IMR-90 (cell line): ENCODE data around the gene DIP2A. TPM values are rescaled to one million over a fixed set of nuclear protein-coding genes. Genes with fewer than 3 reads are reported as not detected.

Experiments
- ATAC-seq: fragments of 200-7000 bp; cut with Tn5 transposase; 2 replicates; pipeline ENCODE4 v1.9.1; 2020; ENCODE audit warnings: low read depth, mild to moderate bottlenecking, moderate library complexity
- BruUV-seq: library from RNA; stranded (reverse); fragments of 400-500 nt; replicated peaks from 2 replicates; lab custom pipeline; 2021; lab: Mats Ljungman, UMichigan
- CTCF ChIA-PET: fragments of 300-600 bp; formaldehyde crosslinking; extraction: SDS; loops from one replicate; lab custom pipeline; 2021; ENCODE audit warnings: antibody characterized with exemption; lab: Yijun Ruan, JAX
- POLR2A ChIA-PET: fragments of 300-600 bp; sonication (Branson Sonifier 250); formaldehyde crosslinking; loops from one replicate; lab custom pipeline; 2022; ENCODE audit warnings: antibody characterized with exemption; ENCODE audit not compliant: unreplicated experiment; lab: Charles Lee
- DNase-seq: peaks from one replicate; pipeline ENCODE4 v3.0.0; 2013
- H2AFZ ChIP-seq: replicated peaks from 2 replicates; pipeline ENCODE3; 2013; ENCODE audit warnings: low read length, mild to moderate bottlenecking; ENCODE audit not compliant: poor library complexity
- H2AK5ac ChIP-seq: 2 replicates; pipeline ENCODE4 v1.6.1; 2013; ENCODE audit warnings: low read depth, low read length, inconsistent platforms
- H2AK9ac ChIP-seq: replicated peaks from 2 replicates; pipeline ENCODE3; 2013; ENCODE audit warnings: mild to moderate bottlenecking, low read depth, low read length, moderate library complexity; ENCODE audit not compliant: poor library complexity
- H2BK120ac ChIP-seq: 2 replicates; pipeline ENCODE4 v1.6.1; 2013; ENCODE audit warnings: low read depth, low read length, inconsistent platforms
- H2BK15ac ChIP-seq: 3 replicates; pipeline ENCODE4 v1.6.1; 2013; ENCODE audit warnings: low read depth, low read length, inconsistent platforms
- H2BK20ac ChIP-seq: 2 replicates; pipeline ENCODE4 v1.6.1; 2013; ENCODE audit warnings: low read depth, mild to moderate bottlenecking, inconsistent platforms, low read length, moderate library complexity
- H2BK5ac ChIP-seq: 2 replicates; pipeline ENCODE4 v1.6.1; 2013; ENCODE audit warnings: mild to moderate bottlenecking, low read depth, low read length, inconsistent platforms; ENCODE audit not compliant: poor library complexity, severe bottlenecking
- H3K14ac ChIP-seq: replicated peaks from 2 replicates; pipeline ENCODE4 v1.6.1; 2013; ENCODE audit warnings: low read depth, low read length, inconsistent platforms
- H3K18ac ChIP-seq: 2 replicates; pipeline ENCODE4 v1.6.1; 2013; ENCODE audit warnings: low read depth, low read length, control low read depth
- H3K23ac ChIP-seq: 2 replicates; pipeline ENCODE4 v1.6.1; 2013; ENCODE audit warnings: low read depth, low read length, inconsistent platforms
- H3K27ac ChIP-seq: 2 replicates; pipeline ENCODE4 v1.5.1; 2013; ENCODE audit warnings: mild to moderate bottlenecking, control low read depth, low read length; ENCODE audit not compliant: insufficient read depth
- H3K27me3 ChIP-seq: 2 replicates; pipeline ENCODE4 v1.6.1; 2013; ENCODE audit warnings: low read length; ENCODE audit not compliant: control insufficient read depth, insufficient read depth
- H3K36me3 ChIP-seq: 2 replicates; pipeline ENCODE4 v1.6.1; 2013; ENCODE audit warnings: low read length, mixed read lengths; ENCODE audit not compliant: control insufficient read depth, insufficient read depth
- H3K4ac ChIP-seq: 2 replicates; pipeline ENCODE4 v1.6.1; 2013; ENCODE audit warnings: low read depth, low read length, inconsistent platforms
- H3K4me1 ChIP-seq: 2 replicates; pipeline ENCODE4 v1.6.1; 2013; ENCODE audit warnings: low read length, mixed read lengths; ENCODE audit not compliant: control insufficient read depth, insufficient read depth
- H3K4me2 ChIP-seq: 2 replicates; pipeline ENCODE4 v1.6.1; 2013; ENCODE audit warnings: low read depth, mild to moderate bottlenecking, control low read depth, low read length, moderate library complexity
- H3K4me3 ChIP-seq: 2 replicates; pipeline ENCODE4 v1.5.1; 2013; ENCODE audit warnings: low read depth, mild to moderate bottlenecking, control low read depth, low read length, moderate library complexity; ENCODE audit not compliant: insufficient read depth
- H3K56ac ChIP-seq: 2 replicates; pipeline ENCODE4 v1.6.1; 2013; ENCODE audit warnings: low read length, inconsistent platforms; ENCODE audit not compliant: insufficient read depth; ENCODE audit errors: extremely low read depth
- H3K79me1 ChIP-seq, 2 experiments: 2 replicates each; pipeline ENCODE4 v1.6.1; 2013; ENCODE audit warnings: low read length in 2 of 2, inconsistent platforms in 1 of 2, low read depth in 1 of 2
- H3K9ac ChIP-seq: 2 replicates; pipeline ENCODE4 v1.6.1; 2013; ENCODE audit warnings: low read depth, low read length, control low read depth
- H3K9me1 ChIP-seq: 2 replicates; pipeline ENCODE4 v1.6.1; 2013; ENCODE audit warnings: low read length, inconsistent platforms; ENCODE audit not compliant: insufficient read depth
- H3K9me3 ChIP-seq: 2 replicates; pipeline ENCODE4 v1.6.1; 2013; ENCODE audit warnings: low read length; ENCODE audit not compliant: control insufficient read depth, insufficient read depth
- H4K20me1 ChIP-seq: 2 replicates; pipeline ENCODE4 v1.6.1; 2013; ENCODE audit warnings: low read length, inconsistent platforms; ENCODE audit not compliant: insufficient read depth
- H4K5ac ChIP-seq: 2 replicates; pipeline ENCODE4 v1.6.1; 2013; ENCODE audit warnings: mild to moderate bottlenecking, low read depth, low read length, control low read depth
- H4K8ac ChIP-seq, 2 experiments: 2 replicates each; pipeline ENCODE4 v1.6.1; 2013; ENCODE audit warnings: low read depth in 2 of 2, low read length in 2 of 2, control low read depth in 1 of 2, inconsistent platforms in 1 of 2
- H4K91ac ChIP-seq: 2 replicates; pipeline ENCODE4 v1.6.1; 2013; ENCODE audit warnings: low read depth, low read length, inconsistent platforms; ENCODE audit not compliant: insufficient read depth
- BHLHE40 ChIP-seq: fragments of 150-350 bp; IDR thresholded peaks from 2 replicates; pipeline ENCODE4 v1.6.1; 2016; ENCODE audit warnings: mild to moderate bottlenecking, low read depth, low read length
- CHD1 ChIP-seq: IDR thresholded peaks from 2 replicates; pipeline ENCODE4 v1.6.1; 2012; ENCODE audit warnings: low read depth, low read length, improper control_type of control experiment
- FOS ChIP-seq: fragments of 150-350 bp; IDR thresholded peaks from 2 replicates; pipeline ENCODE4 v1.6.1; 2016; ENCODE audit warnings: low read depth, low read length
- MAFK ChIP-seq: IDR thresholded peaks from 2 replicates; pipeline ENCODE4 v1.6.1; 2012; ENCODE audit warnings: low read depth, low read length, improper control_type of control experiment
- MXI1 ChIP-seq: IDR thresholded peaks from 2 replicates; pipeline ENCODE4 v1.6.1; 2012; ENCODE audit warnings: low read depth, mild to moderate bottlenecking, low read length, moderate library complexity, borderline replicate concordance
- POLR2A ChIP-seq: IDR thresholded peaks from 2 replicates; pipeline ENCODE4 v1.6.1; 2012; ENCODE audit warnings: mild to moderate bottlenecking, low read depth, low read length
- RAD21 ChIP-seq: IDR thresholded peaks from 2 replicates; pipeline ENCODE4 v1.6.1; 2012; ENCODE audit warnings: low read length, improper control_type of control experiment
- RFX5 ChIP-seq: IDR thresholded peaks from 2 replicates; pipeline ENCODE4 v1.8.0; 2012; ENCODE audit warnings: low read depth, mild to moderate bottlenecking, low read length, moderate library complexity
- SMC3 ChIP-seq: fragments of 150-350 bp; IDR thresholded peaks from 2 replicates; pipeline ENCODE4 v1.6.1; 2016; ENCODE audit warnings: low read depth, mild to moderate bottlenecking, antibody characterized with exemption, low read length, moderate library complexity
- WGBS, 2 experiments: methylation state at CpG; one replicate each; pipeline versions ENCODE4 v1.1.5 to v1.1.7; 2013; ENCODE audit warnings: missing lambda C conversion rate in 2 of 2; ENCODE audit not compliant: insufficient read length in 1 of 2; ENCODE audit errors: extremely low coverage in 2 of 2; 5-methylcytosine and 5-hydroxymethylcytosine counted together
- dilution Hi-C: fragments of 300-500 bp; cut with HindIII; formaldehyde crosslinking; loops from one replicate; pipeline ENCODE4 v1.14.3; 2018; ENCODE audit warnings: low sequenced_read_pairs; ENCODE audit not compliant: unreplicated experiment
- in situ Hi-C: fragments of 300-500 bp; cut with MboI; formaldehyde crosslinking; loops from 3 replicates; pipeline ENCODE4 v1.14.3; 2019; ENCODE audit warnings: low sequenced_read_pairs, inconsistent platforms, mixed read lengths
- intact Hi-C: fragments of 100-400 bp; cut with micrococcal nuclease; formaldehyde crosslinking; loops from 2 replicates; pipeline ENCODE4 v1.10.0; 2022
- polyA plus RNA-seq, 3 experiments: library from polyadenylated mRNA; depleted of rRNA; stranded (reverse); fragments of >200 nt; gene quantifications; 2 replicates each; pipeline ENCODE4 v1.2.3, GENCODE V29; 2012; ENCODE audit warnings: low replicate concordance in 1 of 3
- total RNA-seq: library from RNA; depleted of rRNA; stranded (reverse); fragments of >200 nt; gene quantifications from 2 replicates; pipeline ENCODE4 v1.2.3, GENCODE V29; 2012
- TF ChIP-seq, protein P1 (sequence below): fragments of 150-350 bp; IDR thresholded peaks from 2 replicates; pipeline ENCODE4 v1.6.1; 2016; ENCODE audit warnings: low read depth, mild to moderate bottlenecking, low read length, moderate library complexity, borderline replicate concordance
- TF ChIP-seq, protein P2 (sequence below): fragments of 150-350 bp; IDR thresholded peaks from 2 replicates; pipeline ENCODE4 v1.6.1; 2017; ENCODE audit warnings: mild to moderate bottlenecking, antibody characterized with exemption, low read length, low read depth
- TF ChIP-seq, protein P3 (sequence below): conservative IDR thresholded peaks from 2 replicates; pipeline ENCODE4 v1.5.1; 2012; ENCODE audit warnings: mild to moderate bottlenecking, low read depth, low read length, improper control_type of control experiment

DIP2A gene
- total and polyA plus RNA-seq, 2 of the 4 experiments (the other 2 are of a cell fraction) = 17.9 to 24.3 TPM

DNA sequence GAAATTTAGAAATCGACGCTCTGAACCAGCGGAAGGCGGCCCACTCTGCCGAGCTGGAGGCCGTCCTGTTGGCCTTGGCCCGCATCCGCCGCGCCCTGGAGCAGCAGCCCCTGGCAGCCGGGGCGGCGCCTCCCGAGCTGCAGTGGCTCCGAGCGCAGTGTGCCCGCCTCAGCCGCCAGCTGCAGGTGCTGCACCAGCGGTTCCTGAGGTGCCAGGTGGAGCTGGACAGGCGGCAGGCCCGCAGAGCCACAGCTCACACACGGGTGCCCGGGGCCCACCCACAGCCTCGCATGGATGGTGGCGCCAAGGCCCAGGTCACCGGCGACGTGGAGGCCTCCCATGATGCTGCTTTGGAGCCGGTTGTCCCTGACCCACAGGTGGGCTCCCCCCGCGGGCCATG is 47.0 kb upstream of the DIP2A start:
- DNase-seq = no peak
- Histone ChIP-seq H3K4me2 (no peak overlapping the region), H3K23ac (no peak overlapping the region), H2BK120ac (no peak overlapping the region), H3K27ac (no peak overlapping the region), H3K4me1 (no peaks in the 10 kb centered on the region), H3K9me1 (no peaks in the 10 kb centered on the region), H3K9me3 (no peaks in the 10 kb centered on the region), H2AK9ac (no peak overlapping the region), H2BK15ac (no peak overlapping the region), H3K9ac (no peak overlapping the region), H4K8ac (no peak overlapping the region), H3K36me3 (peaks cover 30% of the 10 kb centered on the region), H3K4ac (no peak overlapping the region), H2BK20ac (no peak overlapping the region), H3K4me3 (no peak overlapping the region), H3K18ac (no peak overlapping the region), H4K20me1 (no peaks in the 10 kb centered on the region), H2AK5ac (no peak overlapping the region), H3K56ac (no peak overlapping the region), H3K27me3 (no peaks in the 10 kb centered on the region), H3K79me1 (peaks cover 0 to 3% of the 10 kb centered on the region in 2 experiments; a peak in 2 of 4 replicates), H2BK5ac (no peak overlapping the region), H3K14ac (no peak overlapping the region), H4K5ac (no peak overlapping the region), H4K91ac (no peak overlapping the region), H2AFZ (no peak overlapping the region)
- CTCF ChIA-PET = interaction anchor here (1.0 kb wide), 1 partner anchor 23 kb away, joined by 3 read pairs; no protein-coding TSS in a partner anchor
- dilution Hi-C loops = no loop called here
- POLR2A ChIA-PET = no interaction called here
- ATAC-seq = no peak
- no TSS peak for BruUV-seq
- TF ChIP-seq, protein P1, sequence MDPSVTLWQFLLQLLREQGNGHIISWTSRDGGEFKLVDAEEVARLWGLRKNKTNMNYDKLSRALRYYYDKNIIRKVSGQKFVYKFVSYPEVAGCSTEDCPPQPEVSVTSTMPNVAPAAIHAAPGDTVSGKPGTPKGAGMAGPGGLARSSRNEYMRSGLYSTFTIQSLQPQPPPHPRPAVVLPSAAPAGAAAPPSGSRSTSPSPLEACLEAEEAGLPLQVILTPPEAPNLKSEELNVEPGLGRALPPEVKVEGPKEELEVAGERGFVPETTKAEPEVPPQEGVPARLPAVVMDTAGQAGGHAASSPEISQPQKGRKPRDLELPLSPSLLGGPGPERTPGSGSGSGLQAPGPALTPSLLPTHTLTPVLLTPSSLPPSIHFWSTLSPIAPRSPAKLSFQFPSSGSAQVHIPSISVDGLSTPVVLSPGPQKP = no peak
- TF ChIP-seq POLR2A (no peak), MAFK (no peak), BHLHE40 (no peak), MXI1 (no peak), RFX5 (no peak), FOS (no peak), RAD21 (no peak), CHD1 (no peak), SMC3 (no peak)
- TF ChIP-seq, protein P2, sequence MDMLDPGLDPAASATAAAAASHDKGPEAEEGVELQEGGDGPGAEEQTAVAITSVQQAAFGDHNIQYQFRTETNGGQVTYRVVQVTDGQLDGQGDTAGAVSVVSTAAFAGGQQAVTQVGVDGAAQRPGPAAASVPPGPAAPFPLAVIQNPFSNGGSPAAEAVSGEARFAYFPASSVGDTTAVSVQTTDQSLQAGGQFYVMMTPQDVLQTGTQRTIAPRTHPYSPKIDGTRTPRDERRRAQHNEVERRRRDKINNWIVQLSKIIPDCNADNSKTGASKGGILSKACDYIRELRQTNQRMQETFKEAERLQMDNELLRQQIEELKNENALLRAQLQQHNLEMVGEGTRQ = no peak
- TF ChIP-seq, protein P3, sequence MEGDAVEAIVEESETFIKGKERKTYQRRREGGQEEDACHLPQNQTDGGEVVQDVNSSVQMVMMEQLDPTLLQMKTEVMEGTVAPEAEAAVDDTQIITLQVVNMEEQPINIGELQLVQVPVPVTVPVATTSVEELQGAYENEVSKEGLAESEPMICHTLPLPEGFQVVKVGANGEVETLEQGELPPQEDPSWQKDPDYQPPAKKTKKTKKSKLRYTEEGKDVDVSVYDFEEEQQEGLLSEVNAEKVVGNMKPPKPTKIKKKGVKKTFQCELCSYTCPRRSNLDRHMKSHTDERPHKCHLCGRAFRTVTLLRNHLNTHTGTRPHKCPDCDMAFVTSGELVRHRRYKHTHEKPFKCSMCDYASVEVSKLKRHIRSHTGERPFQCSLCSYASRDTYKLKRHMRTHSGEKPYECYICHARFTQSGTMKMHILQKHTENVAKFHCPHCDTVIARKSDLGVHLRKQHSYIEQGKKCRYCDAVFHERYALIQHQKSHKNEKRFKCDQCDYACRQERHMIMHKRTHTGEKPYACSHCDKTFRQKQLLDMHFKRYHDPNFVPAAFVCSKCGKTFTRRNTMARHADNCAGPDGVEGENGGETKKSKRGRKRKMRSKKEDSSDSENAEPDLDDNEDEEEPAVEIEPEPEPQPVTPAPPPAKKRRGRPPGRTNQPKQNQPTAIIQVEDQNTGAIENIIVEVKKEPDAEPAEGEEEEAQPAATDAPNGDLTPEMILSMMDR = no peak
- in situ Hi-C loops = no loop called here
- WGBS, 2 experiments = 96% methylated on average over 6 of the region's 31 CpGs; no CpG with 5 or more reads in 1 of the 2 experiments
- intact Hi-C loops = no loop called here
